HepG2 (cell line): ENCODE measurements around the gene LSM12. TPM values are rescaled to one million over a fixed set of nuclear protein-coding genes. Genes with fewer than 3 reads are reported as not detected.

Source experiments
- ATAC-seq: fragments of 200-7000 bp; cut with Tn5 transposase; 3 replicates; pipeline ENCODE4 v1.9.1; 2020; ENCODE audit warnings: mild to moderate bottlenecking, moderate library complexity
- BruUV-seq: library from RNA; stranded (reverse); fragments of 400-500 nt; replicated peaks from 2 replicates; lab custom pipeline; 2021; lab: Mats Ljungman, UMichigan
- CTCF ChIA-PET: fragments of 300-600 bp; formaldehyde crosslinking; extraction: SDS; loops from one replicate; lab custom pipeline; 2021; ENCODE audit warnings: low total read pairs, inconsistent platforms, low intra/inter-chr PET ratio; lab: Yijun Ruan, JAX
- POLR2A ChIA-PET: fragments of 350-600 bp; sonication (Branson Sonifier 250); formaldehyde crosslinking; loops from one replicate; lab custom pipeline; 2020; ENCODE audit warnings: antibody characterized with exemption, inconsistent platforms; lab: Yijun Ruan, JAX
- DNase-seq: peaks from one replicate; pipeline ENCODE4 v3.0.0-alpha.2; 2015; ENCODE audit warnings: low spot score
- FAIRE-seq: peaks from 3 replicates; lab custom pipeline; 2011; peaks lifted over from hg19 to GRCh38; lab: Jason Lieb, UNC
- H2AFZ ChIP-seq: one replicate; pipeline ENCODE4 v1.6.1; 2011; ENCODE audit warnings: low read length, inconsistent platforms
- H3K27ac ChIP-seq: fragments of 300-600 bp; 3 replicates; pipeline ENCODE4 v1.8.0; 2011; ENCODE audit warnings: mixed run types, mild to moderate bottlenecking, mixed read lengths, low read length, inconsistent platforms; ENCODE audit not compliant: insufficient read depth; ENCODE audit errors: extremely low read length
- H3K27me3 ChIP-seq, 2 experiments: fragments of 200-600 bp in 1 of 2; 2 replicates in 1 of 2; 3 replicates in 1 of 2; pipeline versions ENCODE4 v1.6.0 to v1.8.0; 2011; ENCODE audit warnings: low read length in 2 of 2, mild to moderate bottlenecking in 2 of 2, moderate library complexity in 2 of 2, inconsistent platforms in 1 of 2; ENCODE audit not compliant: insufficient read depth in 2 of 2, control insufficient read depth in 1 of 2
- H3K36me3 ChIP-seq, 2 experiments: fragments of 200-600 bp in 1 of 2; replicated peaks in 1 of 2; 2 replicates in 1 of 2; 3 replicates in 1 of 2; pipeline versions ENCODE4 v1.5.1 to v1.8.0; 2011; ENCODE audit warnings: low read length in 2 of 2, inconsistent platforms in 1 of 2; ENCODE audit not compliant: insufficient read depth in 2 of 2, control insufficient read depth in 1 of 2
- H3K4me1 ChIP-seq: 2 replicates; pipeline ENCODE4 v1.5.1; 2012; ENCODE audit warnings: low read length, inconsistent platforms; ENCODE audit not compliant: insufficient read depth
- H3K4me2 ChIP-seq: 2 replicates; pipeline ENCODE4 v1.6.0; 2011; ENCODE audit warnings: low read depth, low read length, inconsistent platforms
- H3K4me3 ChIP-seq, 3 experiments: fragments of 200-600 bp in 1 of 3; sonication (generic), shearing (Covaris generic) in 1 of 3; replicated peaks in 1 of 3; 2 replicates each; pipeline ENCODE4 v1.5.1; 2011 to 2016; ENCODE audit warnings: low read length in 3 of 3, inconsistent platforms in 2 of 3, low read depth in 2 of 3, mild to moderate bottlenecking in 2 of 3, control low read depth in 1 of 3, mixed read lengths in 1 of 3; ENCODE audit not compliant: insufficient read depth in 1 of 3
- H3K79me2 ChIP-seq: one replicate; pipeline ENCODE4 v1.6.1; 2011; ENCODE audit warnings: low read length, inconsistent platforms; ENCODE audit not compliant: insufficient read depth
- H3K9ac ChIP-seq: 2 replicates; pipeline ENCODE4 v1.6.0; 2011; ENCODE audit warnings: mild to moderate bottlenecking, low read depth, low read length, inconsistent platforms; ENCODE audit not compliant: insufficient read depth
- H3K9me3 ChIP-seq: 2 replicates; pipeline ENCODE4 v1.5.1; 2012; ENCODE audit warnings: mild to moderate bottlenecking, low read length
- H4K20me1 ChIP-seq: 2 replicates; pipeline ENCODE4 v1.6.0; 2011; ENCODE audit warnings: inconsistent platforms, mild to moderate bottlenecking, low read length, moderate library complexity; ENCODE audit not compliant: insufficient read depth
- EP300 ChIP-seq, 3 experiments: sonication (generic) in 1 of 3; formaldehyde crosslinking in 1 of 3; IDR thresholded peaks; 2 replicates each; pipeline versions ENCODE4 v1.5.1 to v1.6.1; 2011 to 2020; ENCODE audit warnings: low read depth in 2 of 3, low read length in 2 of 3, borderline replicate concordance in 1 of 3, improper control_type of control experiment in 1 of 3, mild to moderate bottlenecking in 1 of 3, missing genetic modification reagents in 1 of 3, moderate library complexity in 1 of 3
- GZF1 ChIP-seq: sonication (generic); formaldehyde crosslinking; IDR thresholded peaks from 2 replicates; pipeline ENCODE4 v1.5.1; 2020; ENCODE audit warnings: mild to moderate bottlenecking, missing genetic modification reagents
- HMG20B ChIP-seq: conservative IDR thresholded peaks from 2 replicates; pipeline ENCODE4 v1.6.1; 2016; ENCODE audit warnings: missing genetic modification reagents, missing compliant biosample characterization
- MIER3 ChIP-seq: IDR thresholded peaks from 2 replicates; pipeline ENCODE4 v1.6.1; 2016; ENCODE audit warnings: missing compliant biosample characterization, borderline replicate concordance
- RAD51 ChIP-seq: fragments of 450-650 bp; IDR thresholded peaks from 2 replicates; pipeline ENCODE4 v1.6.1; 2016; ENCODE audit warnings: borderline replicate concordance
- REL ChIP-seq: sonication (generic); formaldehyde crosslinking; conservative IDR thresholded peaks from 2 replicates; pipeline ENCODE4 v1.8.0; 2022; ENCODE audit warnings: mild to moderate bottlenecking, missing genetic modification reagents, moderate library complexity
- SOX6 ChIP-seq, 2 experiments: fragments of 450-650 bp in 1 of 2; sonication (generic) in 1 of 2; formaldehyde crosslinking in 1 of 2; IDR thresholded peaks; 2 replicates each; pipeline versions ENCODE4 v1.4.0 to v1.6.1; 2017 to 2020; ENCODE audit warnings: antibody characterized with exemption in 1 of 2, mild to moderate bottlenecking in 1 of 2, missing genetic modification reagents in 1 of 2
- SRSF4 ChIP-seq: fragments of 200-400 bp; formaldehyde crosslinking; IDR thresholded peaks from one replicate; pipeline ENCODE4 v1.6.1; 2018; ENCODE audit warnings: mild to moderate bottlenecking, low read depth, low read length, moderate library complexity; ENCODE audit not compliant: poor library complexity, severe bottlenecking
- TBX2 ChIP-seq: sonication (generic); formaldehyde crosslinking; IDR thresholded peaks from 2 replicates; pipeline ENCODE4 v1.5.0; 2020; ENCODE audit warnings: missing genetic modification reagents, mild to moderate bottlenecking, borderline replicate concordance
- U2AF2 ChIP-seq: fragments of 200-400 bp; formaldehyde crosslinking; IDR thresholded peaks from 2 replicates; pipeline ENCODE4 v1.6.1; 2017; ENCODE audit warnings: low read depth, mild to moderate bottlenecking, low read length
- ZBTB8A ChIP-seq: sonication (generic); formaldehyde crosslinking; IDR thresholded peaks from 2 replicates; pipeline ENCODE4 v1.4.0; 2020; ENCODE audit warnings: mild to moderate bottlenecking, low read depth, missing genetic modification reagents, borderline replicate concordance
- ZFX ChIP-seq: sonication (generic); formaldehyde crosslinking; IDR thresholded peaks from 2 replicates; pipeline ENCODE4 v1.4.0; 2020; ENCODE audit warnings: mild to moderate bottlenecking, low read depth, missing genetic modification reagents, moderate library complexity
- ZIK1 ChIP-seq: sonication (generic); formaldehyde crosslinking; IDR thresholded peaks from 2 replicates; pipeline ENCODE4 v1.5.0; 2020; ENCODE audit warnings: mild to moderate bottlenecking, low read depth, missing genetic modification reagents, borderline replicate concordance
- ZNF124 ChIP-seq: sonication (generic); formaldehyde crosslinking; IDR thresholded peaks from 2 replicates; pipeline ENCODE4 v1.4.0; 2020; ENCODE audit warnings: missing genetic modification reagents
- ZNF235 ChIP-seq: sonication (generic); formaldehyde crosslinking; IDR thresholded peaks from 2 replicates; pipeline ENCODE4 v1.8.1; 2023; ENCODE audit warnings: mild to moderate bottlenecking, missing genetic modification reagents, borderline replicate concordance
- ZNF441 ChIP-seq: sonication (generic); formaldehyde crosslinking; IDR thresholded peaks from 2 replicates; pipeline ENCODE4 v1.7.0; 2021; ENCODE audit warnings: missing genetic modification reagents, borderline replicate concordance
- ZNF451 ChIP-seq: sonication (generic); formaldehyde crosslinking; IDR thresholded peaks from 2 replicates; pipeline ENCODE4 v1.5.0; 2020; ENCODE audit warnings: mild to moderate bottlenecking, missing genetic modification reagents
- ZNF782 ChIP-seq: sonication (generic); formaldehyde crosslinking; IDR thresholded peaks from 2 replicates; pipeline ENCODE4 v1.4.0; 2020; ENCODE audit warnings: missing genetic modification reagents, mild to moderate bottlenecking, borderline replicate concordance
- WGBS: methylation state at CpG from one replicate; pipeline ENCODE4 v1.1.6; 2017; ENCODE audit warnings: low lambda C conversion rate; 5-methylcytosine and 5-hydroxymethylcytosine counted together
- in situ Hi-C: cut with HindIII; loops from 2 replicates; pipeline ENCODE4 v1.10.0; 2017; ENCODE audit warnings: low pct_unique_long_range_greater_than_20kb; ENCODE audit not compliant: extremely low pct_ligation_motif_present
- intact Hi-C: fragments of 100-400 bp; cut with micrococcal nuclease; formaldehyde crosslinking; loops from one replicate; pipeline ENCODE4 v1.10.0; 2022; ENCODE audit not compliant: unreplicated experiment
- polyA plus RNA-seq, 8 experiments: library from polyadenylated mRNA; depleted of rRNA in 3 of 8; stranded (reverse) in 7 of 8; unstranded in 1 of 8; fragments of >200 nt; fragmentation: Illumina TruSeq in 4 of 8; extraction: Trizol in 4 of 8; gene quantifications; 2 replicates each; pipeline versions ENCODE4 v1.2.1 to v1.2.3, GENCODE V29; 2011 to 2016; ENCODE audit warnings: low read depth in 4 of 8, missing spikeins in 1 of 8, mixed read lengths in 1 of 8; ENCODE audit not compliant: insufficient read depth in 1 of 8
- total RNA-seq, 5 experiments: library from RNA; depleted of rRNA; stranded (reverse); fragments of >200 nt; fragmentation: Illumina TruSeq; extraction: Trizol; gene quantifications; 2 replicates each; pipeline ENCODE4 v1.2.3, GENCODE V29; 2016; ENCODE audit warnings: low read depth in 1 of 5
- TF ChIP-seq, protein P1 (sequence below): fragments of 450-650 bp; IDR thresholded peaks from 2 replicates; pipeline ENCODE4 v1.6.1; 2016
- TF ChIP-seq, protein P2 (sequence below): IDR thresholded peaks from 2 replicates; pipeline ENCODE4 v1.6.1; 2016

LSM12 gene
- total and polyA plus RNA-seq, 2 of the 13 experiments (the other 11 are each of a cell fraction or from before 2014, with no cell fraction given) = 52.8 to 55.7 TPM

DNA sequence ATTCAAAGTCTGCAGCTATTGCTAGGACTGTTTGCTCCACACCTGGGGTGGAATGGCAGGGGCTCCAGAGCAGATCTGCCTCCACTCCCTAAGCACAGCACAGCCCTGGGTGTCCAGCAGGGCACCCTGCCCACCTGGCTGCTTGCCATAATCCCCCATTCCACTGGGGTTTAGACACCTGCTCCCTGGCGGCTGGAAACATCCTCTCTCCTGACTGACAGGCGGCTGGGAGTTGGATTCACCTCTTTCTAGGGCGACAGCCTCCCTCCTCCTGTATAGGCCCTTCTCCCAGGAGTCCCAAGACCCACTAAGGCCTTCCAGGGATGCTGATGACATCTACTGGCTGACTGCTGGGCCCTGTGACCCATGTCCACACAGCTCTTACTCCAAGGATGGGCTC, 39.0 kb upstream of the LSM12 start (continued):
- no peak for TF ChIP-seq ZNF441 (CRISPR knock-in tag)
- TF ChIP-seq HMG20B (CRISPR knock-in tag) = no peak
- TF ChIP-seq TBX2 (CRISPR knock-in tag) = 0 out of 2 replicates have a peak, but pooled peaks have one; percentile 23
- TF ChIP-seq, protein P1, sequence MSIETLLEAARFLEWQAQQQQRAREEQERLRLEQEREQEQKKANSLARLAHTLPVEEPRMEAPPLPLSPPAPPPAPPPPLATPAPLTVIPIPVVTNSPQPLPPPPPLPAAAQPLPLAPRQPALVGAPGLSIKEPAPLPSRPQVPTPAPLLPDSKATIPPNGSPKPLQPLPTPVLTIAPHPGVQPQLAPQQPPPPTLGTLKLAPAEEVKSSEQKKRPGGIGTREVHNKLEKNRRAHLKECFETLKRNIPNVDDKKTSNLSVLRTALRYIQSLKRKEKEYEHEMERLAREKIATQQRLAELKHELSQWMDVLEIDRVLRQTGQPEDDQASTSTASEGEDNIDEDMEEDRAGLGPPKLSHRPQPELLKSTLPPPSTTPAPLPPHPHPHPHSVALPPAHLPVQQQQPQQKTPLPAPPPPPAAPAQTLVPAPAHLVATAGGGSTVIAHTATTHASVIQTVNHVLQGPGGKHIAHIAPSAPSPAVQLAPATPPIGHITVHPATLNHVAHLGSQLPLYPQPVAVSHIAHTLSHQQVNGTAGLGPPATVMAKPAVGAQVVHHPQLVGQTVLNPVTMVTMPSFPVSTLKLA = no peak
- TF ChIP-seq ZIK1 = no peak

DNA sequence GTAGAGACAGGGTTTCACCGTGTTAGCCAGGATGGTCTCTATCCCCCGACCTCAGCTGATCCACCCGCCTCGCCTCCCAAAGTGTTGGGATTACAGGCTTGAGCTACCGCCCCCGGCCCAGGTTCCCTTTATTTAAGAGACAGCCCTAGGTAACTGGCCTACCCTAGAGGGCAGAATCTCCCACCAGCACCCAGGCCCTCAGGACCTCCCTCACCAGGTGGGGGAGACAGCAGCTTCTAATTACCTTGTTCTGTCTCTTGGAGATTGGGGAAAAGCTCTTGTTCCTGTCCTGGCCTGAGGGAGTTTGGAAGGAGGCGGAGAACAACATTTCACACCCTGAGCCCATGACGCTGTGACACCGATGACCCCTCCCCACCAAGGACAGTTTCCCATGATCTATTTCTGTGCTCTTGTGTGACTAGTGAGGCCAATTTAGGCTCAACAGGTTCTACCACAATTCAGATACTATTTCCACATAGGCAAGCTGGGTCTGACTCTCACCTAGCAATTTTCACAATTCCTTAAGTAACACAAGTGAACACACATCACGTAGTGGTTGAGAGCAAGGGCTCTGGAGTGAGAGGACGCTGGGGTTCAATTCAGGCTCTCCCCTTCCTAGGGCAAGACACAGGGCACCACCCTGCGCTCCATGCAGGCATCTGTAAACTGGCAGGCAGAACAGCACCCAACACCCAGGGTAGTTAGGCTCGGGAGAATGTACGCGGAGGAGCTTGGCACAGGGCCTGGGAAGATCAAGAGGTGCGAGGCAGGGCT, 36.6 kb upstream of the LSM12 start:
- Histone ChIP-seq H4K20me1 (peaks cover 5% of the 10 kb centered on the region; the same call in 1 of the 2 replicates), H3K4me1 (peaks cover 81% of the 10 kb centered on the region), H3K79me2 (peaks cover 52% of the 10 kb centered on the region), H3K9ac (peak overlapping the region; percentile 3; the same call in 1 of the 2 replicates), H2AFZ (no peak overlapping the region), H3K9me3 (no peaks in the 10 kb centered on the region), H3K4me2 (peak overlapping the region; percentile 48; the same call in 1 of the 2 replicates), H3K27ac (peak overlapping the region; percentile 79), H3K27me3 (no peaks in the 10 kb centered on the region), H3K36me3 (peaks cover 0 to 2% of the 10 kb centered on the region in 2 experiments; a peak in 4 of 5 replicates), H3K4me3 (no peak overlapping the region)
- ChIA-PET CTCF (no interaction called here), POLR2A (interaction anchor here (1.4 to 2.9 kb wide), 4 partner anchors 8 to 37 kb away, joined by 3 to 14 read pairs (median 6); partner anchors contain the start of gene HDAC5)
- TSS peak; percentile 40 for BruUV-seq
- in situ Hi-C loops (no loop called here), intact Hi-C loops (no loop called here)
- FAIRE-seq (peak; percentile 44), ATAC-seq (peak; percentile 3; the same call in 1 of the 3 replicates), DNase-seq (no peak)
- WGBS = 79% methylated on average over 16 of the region's 16 CpGs
- TF ChIP-seq SOX6 (IDR thresholded peaks at IDR 0.05) (no peak), SOX6 (CRISPR knock-in tag; IDR thresholded peaks at IDR 0.05) (0 out of 2 replicates have a peak, but pooled peaks have one; percentile 12), GZF1 (CRISPR knock-in tag) (no peak), MIER3 (no peak), U2AF2 (no peak), ZNF124 (CRISPR knock-in tag) (no peak), ZFX (CRISPR knock-in tag) (peak; percentile 22; the same call in 1 of the 2 replicates), SRSF4 (no peak), ZNF235 (0 out of 2 replicates have a peak, but pooled peaks have one; percentile 25), ZBTB8A (CRISPR knock-in tag) (no peak), ZNF782 (no peak; the same call in 1 of the 2 replicates), EP300 (IDR thresholded peaks at IDR 0.05; ENCODE audit: low read depth in 2 of 2, low read length in 2 of 2) (no peak), EP300 (CRISPR knock-in tag; IDR thresholded peaks at IDR 0.05; ENCODE audit: borderline replicate concordance) (no peak), REL (CRISPR knock-in tag) (no peak), ZNF451 (no peak), RAD51 (no peak)
- TF ChIP-seq, protein P2, sequence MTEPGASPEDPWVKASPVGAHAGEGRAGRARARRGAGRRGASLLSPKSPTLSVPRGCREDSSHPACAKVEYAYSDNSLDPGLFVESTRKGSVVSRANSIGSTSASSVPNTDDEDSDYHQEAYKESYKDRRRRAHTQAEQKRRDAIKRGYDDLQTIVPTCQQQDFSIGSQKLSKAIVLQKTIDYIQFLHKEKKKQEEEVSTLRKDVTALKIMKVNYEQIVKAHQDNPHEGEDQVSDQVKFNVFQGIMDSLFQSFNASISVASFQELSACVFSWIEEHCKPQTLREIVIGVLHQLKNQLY (CRISPR knock-in tag) = no peak
